ENCODE data around the gene DLEU7.

Gene DLEU7

GRCh38 chr13:50829226-50829625, 14.3 kb downstream of the DLEU7 start:
- Histone ChIP-seq H3K9me3 (ENCODE audit: control insufficient read depth, insufficient read depth, low read depth, low read length) (no peaks in the 10 kb centered on the region), H3K36me3 (ENCODE audit: control insufficient read depth in 2 of 2, insufficient read depth in 1 of 2, low read length in 2 of 2) (no peaks in the 10 kb centered on the region), H3K4me3 (ENCODE audit: low read depth, low read length) (no peak overlapping the region), H3K27ac (ENCODE audit: extremely low read depth, low read depth, low read length) (no peak overlapping the region), H3K4me1 (ENCODE audit: control insufficient read depth, insufficient read depth, low read length) (no peaks in the 10 kb centered on the region)
- no peak for TF ChIP-seq SETDB1 (IDR thresholded peaks at IDR 0.05; ENCODE audit: insufficient read length, low read length)
- TF ChIP-seq INSM2 (tag by site-specific recombination; IDR thresholded peaks at IDR 0.05) = no peak
- TF ChIP-seq ZNF529 (tag by site-specific recombination; IDR thresholded peaks at IDR 0.05; ENCODE audit: insufficient replicate concordance) = no peak
- TF ChIP-seq ZNF394 (tag by site-specific recombination; IDR thresholded peaks at IDR 0.05; ENCODE audit: borderline replicate concordance) = no peak
- TF ChIP-seq ZNF449 (tag by site-specific recombination; IDR thresholded peaks at IDR 0.05) = no peak
- no peak for TF ChIP-seq KLF1 (tag by site-specific recombination; IDR thresholded peaks at IDR 0.05)
- TF ChIP-seq ZNF335 (tag by site-specific recombination; conservative IDR thresholded peaks at IDR 0.05) = no peak
- no peak for TF ChIP-seq SP2 (tag by site-specific recombination; IDR thresholded peaks at IDR 0.05)
- TF ChIP-seq ZNF501 (tag by site-specific recombination; IDR thresholded peaks at IDR 0.05) = no peak
- TF ChIP-seq ZNF670 (tag by site-specific recombination; IDR thresholded peaks at IDR 0.05; ENCODE audit: low read depth) = no peak
- no peak for TF ChIP-seq ZNF184 (tag by site-specific recombination; IDR thresholded peaks at IDR 0.05)
- no peak for TF ChIP-seq ZNF510 (tag by site-specific recombination; IDR thresholded peaks at IDR 0.05; ENCODE audit: insufficient replicate concordance)
- TF ChIP-seq ZNF138 (tag by site-specific recombination; IDR thresholded peaks at IDR 0.05; ENCODE audit: borderline replicate concordance) = no peak
- TF ChIP-seq, protein P1, sequence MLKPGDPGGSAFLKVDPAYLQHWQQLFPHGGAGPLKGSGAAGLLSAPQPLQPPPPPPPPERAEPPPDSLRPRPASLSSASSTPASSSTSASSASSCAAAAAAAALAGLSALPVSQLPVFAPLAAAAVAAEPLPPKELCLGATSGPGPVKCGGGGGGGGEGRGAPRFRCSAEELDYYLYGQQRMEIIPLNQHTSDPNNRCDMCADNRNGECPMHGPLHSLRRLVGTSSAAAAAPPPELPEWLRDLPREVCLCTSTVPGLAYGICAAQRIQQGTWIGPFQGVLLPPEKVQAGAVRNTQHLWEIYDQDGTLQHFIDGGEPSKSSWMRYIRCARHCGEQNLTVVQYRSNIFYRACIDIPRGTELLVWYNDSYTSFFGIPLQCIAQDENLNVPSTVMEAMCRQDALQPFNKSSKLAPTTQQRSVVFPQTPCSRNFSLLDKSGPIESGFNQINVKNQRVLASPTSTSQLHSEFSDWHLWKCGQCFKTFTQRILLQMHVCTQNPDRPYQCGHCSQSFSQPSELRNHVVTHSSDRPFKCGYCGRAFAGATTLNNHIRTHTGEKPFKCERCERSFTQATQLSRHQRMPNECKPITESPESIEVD (tag by site-specific recombination; IDR thresholded peaks at IDR 0.05) = no peak
- no peak for TF ChIP-seq ZNF366 (tag by site-specific recombination; conservative IDR thresholded peaks at IDR 0.05)
- TF ChIP-seq ATF2 (tag by site-specific recombination; IDR thresholded peaks at IDR 0.05; ENCODE audit: low read depth) = no peak
- TF ChIP-seq CTCF (tag by site-specific recombination; IDR thresholded peaks at IDR 0.05) = no peak
- no peak for TF ChIP-seq ZXDB (tag by site-specific recombination; IDR thresholded peaks at IDR 0.05)
- no peak for TF ChIP-seq ZBTB49 (tag by site-specific recombination; IDR thresholded peaks at IDR 0.05; ENCODE audit: low read depth)
- no peak for TF ChIP-seq ZNF514 (tag by site-specific recombination; IDR thresholded peaks at IDR 0.05)
- ChIA-PET POLR2A (no interaction called here), CTCF (interaction anchor here (0.7 kb wide), 1 partner anchor 850 kb away, joined by 3 read pairs; no protein-coding TSS in a partner anchor)
